ENCODE measurements around the gene MAPK9.
"Not testable (repeated sequence)": the region's sequence is repeated elsewhere in the genome, so short reads cannot be mapped to it uniquely, and the experiment has no call there.

DNA sequence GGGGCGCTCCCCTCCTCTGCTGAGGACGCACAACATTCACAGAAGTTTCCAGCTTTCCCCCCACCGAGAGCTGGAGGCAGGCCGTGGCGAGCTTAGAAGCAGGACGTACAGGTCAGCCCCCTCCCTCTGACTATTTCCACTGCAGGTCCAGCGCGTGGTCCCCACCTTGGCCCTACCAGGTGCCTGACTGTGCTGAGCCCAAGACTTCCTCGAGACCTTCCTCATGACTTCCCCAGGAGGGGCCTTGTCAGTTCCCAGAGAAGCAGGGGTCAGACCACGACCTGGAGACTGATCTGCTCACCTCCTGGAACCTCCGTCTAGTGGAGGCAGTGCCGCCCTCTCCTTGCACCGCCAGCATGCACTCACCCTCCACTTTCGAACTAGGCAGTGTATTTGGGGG is 7.1 kb upstream of the MAPK9 start:
- TF ChIP-seq, protein P1, sequence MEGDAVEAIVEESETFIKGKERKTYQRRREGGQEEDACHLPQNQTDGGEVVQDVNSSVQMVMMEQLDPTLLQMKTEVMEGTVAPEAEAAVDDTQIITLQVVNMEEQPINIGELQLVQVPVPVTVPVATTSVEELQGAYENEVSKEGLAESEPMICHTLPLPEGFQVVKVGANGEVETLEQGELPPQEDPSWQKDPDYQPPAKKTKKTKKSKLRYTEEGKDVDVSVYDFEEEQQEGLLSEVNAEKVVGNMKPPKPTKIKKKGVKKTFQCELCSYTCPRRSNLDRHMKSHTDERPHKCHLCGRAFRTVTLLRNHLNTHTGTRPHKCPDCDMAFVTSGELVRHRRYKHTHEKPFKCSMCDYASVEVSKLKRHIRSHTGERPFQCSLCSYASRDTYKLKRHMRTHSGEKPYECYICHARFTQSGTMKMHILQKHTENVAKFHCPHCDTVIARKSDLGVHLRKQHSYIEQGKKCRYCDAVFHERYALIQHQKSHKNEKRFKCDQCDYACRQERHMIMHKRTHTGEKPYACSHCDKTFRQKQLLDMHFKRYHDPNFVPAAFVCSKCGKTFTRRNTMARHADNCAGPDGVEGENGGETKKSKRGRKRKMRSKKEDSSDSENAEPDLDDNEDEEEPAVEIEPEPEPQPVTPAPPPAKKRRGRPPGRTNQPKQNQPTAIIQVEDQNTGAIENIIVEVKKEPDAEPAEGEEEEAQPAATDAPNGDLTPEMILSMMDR (IDR thresholded peaks at IDR 0.05 in 4 of 5, conservative IDR thresholded peaks at IDR 0.05 in 1 of 5): not testable (repeated sequence)
- not testable (repeated sequence) for TF ChIP-seq POLR2A (IDR thresholded peaks at IDR 0.05)

All from gastrocnemius medialis (tissue), 4 donors.